Erythroblast (primary cell): ENCODE measurements around the gene SNTN.
"Not testable (repeated sequence)": the region's sequence is repeated elsewhere in the genome, so short reads cannot be mapped to it uniquely, and the experiment has no call there.

Experiments used
- DNase-seq, 2 experiments: peaks; one replicate each; lab custom pipeline; 2025; lab: John Stamatoyannopoulos, UW
- GATA1 ChIP-seq: IDR thresholded peaks from 2 replicates; pipeline ENCODE4 v1.6.1; 2011; ENCODE audit warnings: low read depth, mild to moderate bottlenecking, control low read depth, low read length, moderate library complexity
- POLR2A ChIP-seq: IDR thresholded peaks from 2 replicates; pipeline ENCODE4 v1.6.1; 2011; ENCODE audit warnings: mild to moderate bottlenecking, low read length

SNTN gene

DNA sequence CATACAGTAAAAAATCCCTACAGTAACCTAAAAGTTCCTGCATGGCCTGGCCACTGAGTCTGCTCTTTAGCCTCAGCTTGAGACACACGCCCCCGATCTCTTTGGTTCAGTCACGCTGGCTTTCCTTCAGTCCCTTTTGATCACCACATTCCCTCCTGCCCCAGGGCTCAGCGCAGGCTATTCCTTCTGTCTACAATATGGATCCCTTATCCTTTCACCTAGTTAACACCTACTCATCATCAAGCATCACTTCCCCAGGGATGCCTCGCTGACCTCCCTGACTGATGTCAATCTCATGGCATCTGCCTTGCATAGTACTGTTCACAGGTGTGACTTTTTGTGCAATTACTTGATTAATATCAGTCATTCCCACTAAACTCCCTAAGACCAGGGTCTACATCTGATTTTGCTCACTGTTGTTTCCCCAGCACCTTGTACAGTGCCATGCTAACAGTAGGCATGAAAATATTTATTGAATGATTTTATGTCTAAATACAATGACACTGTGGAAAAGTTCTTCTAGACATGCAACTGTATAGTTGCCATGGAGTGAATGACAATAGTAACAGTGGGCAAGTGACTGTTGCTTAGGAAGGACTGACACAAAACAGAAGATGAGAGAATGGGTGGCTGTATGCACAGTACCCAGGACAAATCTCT is at the start of gene SNTN:
SNTN (plus strand) TSS at position 610 of the 660 bp plus-strand sequence; CDS start at position 623, 13 bp downstream.
- no peak for DNase-seq
- TF ChIP-seq POLR2A, result no peak
- TF ChIP-seq GATA1, result no peak

DNA sequence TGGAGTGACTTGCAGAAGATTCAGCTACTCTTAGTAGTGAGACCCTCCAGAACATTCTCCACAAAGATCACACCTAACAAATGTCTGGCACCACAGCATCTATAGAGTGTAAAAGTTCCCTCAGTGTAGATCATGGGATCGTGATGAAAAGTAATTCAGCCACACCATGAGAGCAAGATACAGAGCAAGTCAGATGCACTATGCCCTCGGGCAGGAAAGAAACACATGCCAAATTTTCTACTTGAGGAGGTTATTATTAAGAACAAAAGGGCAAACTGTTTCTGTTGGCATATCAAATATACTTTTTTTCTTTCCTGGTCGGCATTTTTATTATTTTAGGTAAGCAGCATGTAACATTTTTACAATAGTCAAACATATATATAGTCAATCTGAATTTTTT is 44.8 kb upstream of the SNTN start:
- DNase-seq, result no peak
- TF ChIP-seq GATA1 (no peak), POLR2A (no peak)

DNA sequence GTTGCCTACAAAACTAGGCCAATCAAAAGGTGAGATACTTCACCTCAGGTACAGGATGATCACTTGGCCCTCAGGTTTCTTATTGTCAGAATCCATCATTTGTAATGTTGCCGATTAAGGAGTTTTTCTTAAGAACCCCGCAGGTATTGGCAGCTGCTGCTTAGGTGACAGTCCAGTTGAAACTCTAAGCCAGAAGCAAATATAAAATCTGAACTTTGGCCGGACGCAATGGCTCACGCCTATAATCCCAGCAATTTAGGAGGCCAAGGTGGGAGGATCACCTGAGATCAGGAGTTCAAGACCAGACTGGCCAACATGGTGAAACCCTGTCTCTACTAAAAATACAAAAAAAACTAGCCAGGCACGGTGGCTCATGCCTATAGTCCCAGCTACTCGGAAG is 43.1 kb upstream of the SNTN start:
- no peak for DNase-seq
- TF ChIP-seq POLR2A, result no peak
- no peak for TF ChIP-seq GATA1

DNA sequence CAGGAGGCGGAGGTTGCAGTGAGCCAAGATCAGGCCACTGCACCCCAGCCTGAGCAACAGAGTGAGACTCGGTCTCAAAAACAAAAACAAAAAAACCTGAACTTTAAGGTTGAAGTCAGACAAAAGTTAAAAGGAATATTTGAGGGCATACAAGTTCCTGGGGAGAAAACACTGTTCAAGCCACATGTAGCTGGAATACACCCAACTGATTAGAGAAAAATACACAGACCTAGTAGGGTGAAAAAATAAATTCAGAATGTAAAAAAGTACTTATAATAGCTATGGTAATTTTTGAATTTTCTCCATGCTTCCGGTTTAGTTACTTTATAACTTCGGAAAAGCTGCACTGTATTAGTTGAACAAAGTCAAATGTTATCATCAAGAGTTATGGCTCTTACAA is 42.6 kb upstream of the SNTN start:
- no peak for DNase-seq
- no peak for TF ChIP-seq POLR2A
- TF ChIP-seq GATA1, result no peak

DNA sequence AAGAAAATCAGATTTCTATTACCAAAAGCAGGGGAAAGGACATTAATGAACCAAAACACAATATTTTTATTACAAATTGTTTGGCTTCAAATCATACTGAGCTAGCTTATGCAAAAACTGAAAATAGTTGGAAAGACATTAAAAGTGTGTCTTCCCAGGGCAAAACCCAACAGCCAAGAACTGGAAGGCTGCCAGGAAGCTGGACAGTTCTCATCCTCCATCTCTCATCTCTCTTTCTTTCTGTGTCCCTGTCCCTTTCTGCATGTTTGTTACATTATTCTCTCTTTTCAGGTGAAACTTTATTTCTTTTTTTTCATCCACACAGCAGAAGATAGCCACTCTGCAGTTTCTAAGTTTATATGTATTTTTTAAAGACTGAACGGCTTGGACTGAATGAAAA is 41.1 kb upstream of the SNTN start:
- TF ChIP-seq GATA1, result no peak
- no peak for TF ChIP-seq POLR2A

DNA sequence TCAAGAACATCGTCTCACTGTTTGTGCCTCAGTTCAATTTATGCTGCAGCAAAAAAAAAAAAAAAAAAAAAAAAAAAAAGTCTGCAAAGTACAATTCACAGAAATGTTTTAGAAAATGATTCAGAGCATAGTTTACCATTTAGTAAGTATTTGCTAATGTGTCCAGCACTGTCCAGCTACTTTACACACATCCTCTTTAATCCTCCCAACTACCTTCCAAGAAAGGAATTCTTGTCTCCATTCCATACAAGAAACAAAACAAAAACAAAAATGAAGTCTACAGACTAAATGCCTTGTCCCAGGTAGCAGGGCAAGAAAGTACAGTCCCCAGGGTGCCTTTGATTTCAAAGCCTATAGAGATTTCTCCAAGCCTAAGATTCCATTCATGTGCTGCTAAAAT is 38.9 kb upstream of the SNTN start:
- no peak for TF ChIP-seq POLR2A
- TF ChIP-seq GATA1, result no peak
- no peak for DNase-seq

More for the DNA sequence above, 41.1 kb upstream of the SNTN start:
- no peak for DNase-seq

DNA sequence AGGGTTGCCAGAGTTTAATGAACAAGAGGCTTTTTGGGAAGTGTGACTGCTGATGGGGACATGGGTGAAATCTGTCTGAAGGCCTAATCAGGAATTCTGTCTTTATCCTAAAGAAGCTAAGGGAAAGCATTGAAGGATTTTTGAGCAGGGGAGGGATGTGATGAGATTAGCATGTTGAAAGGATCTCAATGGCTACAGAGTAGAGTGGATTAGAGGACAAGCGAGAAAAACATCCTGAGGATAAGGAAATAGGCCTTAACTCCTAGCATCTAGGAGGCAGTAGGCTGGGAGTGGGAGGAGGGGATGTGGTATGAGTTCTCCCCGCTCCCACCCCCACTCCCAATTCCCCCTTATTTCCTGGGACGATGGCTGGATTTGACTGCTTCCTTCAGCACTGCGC is 35.1 kb upstream of the SNTN start:
- TF ChIP-seq GATA1 (no peak), POLR2A (no peak)
- DNase-seq, result no peak

DNA sequence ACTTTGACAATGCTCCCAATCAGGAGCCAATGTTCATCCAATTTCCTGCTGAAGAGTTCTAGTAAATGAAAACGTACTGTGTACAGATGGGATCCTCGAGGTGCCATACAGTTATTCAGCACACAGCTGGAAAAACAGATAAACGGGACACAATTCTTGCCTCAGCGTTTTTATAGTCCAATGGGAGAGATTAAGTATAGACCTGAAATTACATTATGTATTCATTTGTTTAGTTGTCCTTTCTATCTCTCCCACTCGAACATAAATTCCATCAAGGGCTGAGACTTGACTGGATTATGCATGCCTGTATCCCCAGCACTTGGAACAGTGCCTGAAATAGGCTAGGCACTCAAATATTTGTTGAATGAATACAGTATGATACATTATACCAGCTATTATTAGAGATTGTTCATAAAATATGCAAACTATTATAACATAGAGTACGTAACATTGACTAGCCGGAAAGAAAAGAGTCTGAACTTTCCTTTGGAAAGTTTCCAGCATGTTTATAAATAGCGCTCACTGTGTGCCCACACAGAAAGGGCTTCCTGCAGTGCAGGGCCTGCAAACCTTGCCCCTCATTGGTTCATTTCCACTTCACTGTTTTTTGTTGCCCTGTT is 27.4 kb upstream of the SNTN start:
- TF ChIP-seq POLR2A (no peak), GATA1 (no peak)
- DNase-seq, result no peak

DNA sequence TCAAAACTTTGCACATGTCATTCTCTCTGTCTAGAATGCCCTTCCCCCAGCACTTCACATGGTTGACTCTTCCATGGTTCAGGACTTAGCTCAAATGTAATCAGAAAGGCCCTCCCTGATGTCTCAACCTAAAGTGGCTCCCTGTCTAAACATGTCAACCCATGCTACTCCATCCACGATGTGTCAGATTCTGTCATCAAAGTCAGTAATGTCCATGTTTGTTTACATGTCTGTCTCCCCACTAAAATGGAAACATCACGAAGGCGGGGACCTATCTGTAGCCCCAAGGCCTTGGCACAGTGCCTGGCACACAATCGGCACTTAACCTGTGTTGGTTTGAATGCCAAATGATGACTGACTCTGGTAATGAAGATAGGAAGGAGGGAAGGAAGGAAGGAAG is 20.8 kb upstream of the SNTN start:
- TF ChIP-seq POLR2A (no peak), GATA1 (no peak)
- DNase-seq, result no peak

DNA sequence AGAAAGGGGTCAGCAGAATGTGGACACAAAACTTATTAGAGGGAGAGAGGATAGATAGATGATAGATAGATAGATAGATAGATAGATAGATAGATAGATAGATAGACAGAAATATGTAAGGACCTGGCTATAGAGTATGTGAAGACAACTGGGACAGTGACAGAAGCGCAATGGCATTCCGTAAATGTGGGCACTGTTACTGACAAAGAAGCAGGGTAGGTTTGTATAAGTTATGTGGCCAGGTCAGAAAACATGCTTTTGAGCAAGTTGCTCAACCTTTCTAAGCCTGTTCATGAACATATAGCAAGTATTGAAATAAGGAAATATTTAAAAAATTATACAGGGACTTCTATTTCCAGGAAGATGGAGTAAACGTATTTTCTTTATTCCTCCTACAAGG is 17.3 kb upstream of the SNTN start:
- no peak for DNase-seq
- TF ChIP-seq GATA1 (no peak), POLR2A (no peak)

DNA sequence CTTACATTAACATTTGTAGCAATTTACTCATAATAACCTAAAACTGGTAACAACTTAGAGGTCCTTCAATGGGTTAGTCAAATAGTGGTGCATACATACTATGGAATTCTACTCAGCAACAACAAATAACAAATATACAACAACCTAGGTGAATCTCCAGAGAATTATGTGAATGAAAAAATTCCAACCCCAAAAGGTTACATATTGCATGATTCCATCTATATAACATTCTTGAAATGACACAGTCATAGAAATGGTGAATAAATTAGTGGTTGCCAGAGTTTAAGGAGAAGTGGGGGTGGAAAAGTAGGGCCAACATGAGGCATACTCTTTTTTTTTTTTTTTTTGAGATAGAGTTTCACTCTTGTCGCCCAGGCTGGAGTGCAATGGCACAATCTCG is 12.7 kb upstream of the SNTN start:
- no peak for DNase-seq
- TF ChIP-seq GATA1, result no peak
- no peak for TF ChIP-seq POLR2A

DNA sequence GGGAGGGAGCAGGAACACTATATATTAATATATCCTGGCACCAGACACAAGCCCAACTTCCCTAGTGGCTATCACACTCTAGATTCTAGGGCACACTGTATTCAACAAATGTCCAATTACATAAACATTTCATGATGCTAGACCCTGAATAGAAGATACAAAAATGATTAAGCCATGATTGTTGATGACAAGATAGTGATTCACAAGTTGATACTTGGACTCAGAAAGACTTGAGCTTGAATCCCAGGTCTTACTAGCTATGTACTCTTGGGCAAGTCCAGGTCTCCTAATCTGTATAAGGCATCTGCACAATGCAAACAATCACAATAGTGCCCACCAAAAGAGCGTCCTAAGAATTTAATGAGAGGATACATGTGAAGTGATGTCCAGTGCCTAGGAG is 10.0 kb upstream of the SNTN start:
- TF ChIP-seq GATA1 (no peak), POLR2A (no peak)
- DNase-seq, result no peak

DNA sequence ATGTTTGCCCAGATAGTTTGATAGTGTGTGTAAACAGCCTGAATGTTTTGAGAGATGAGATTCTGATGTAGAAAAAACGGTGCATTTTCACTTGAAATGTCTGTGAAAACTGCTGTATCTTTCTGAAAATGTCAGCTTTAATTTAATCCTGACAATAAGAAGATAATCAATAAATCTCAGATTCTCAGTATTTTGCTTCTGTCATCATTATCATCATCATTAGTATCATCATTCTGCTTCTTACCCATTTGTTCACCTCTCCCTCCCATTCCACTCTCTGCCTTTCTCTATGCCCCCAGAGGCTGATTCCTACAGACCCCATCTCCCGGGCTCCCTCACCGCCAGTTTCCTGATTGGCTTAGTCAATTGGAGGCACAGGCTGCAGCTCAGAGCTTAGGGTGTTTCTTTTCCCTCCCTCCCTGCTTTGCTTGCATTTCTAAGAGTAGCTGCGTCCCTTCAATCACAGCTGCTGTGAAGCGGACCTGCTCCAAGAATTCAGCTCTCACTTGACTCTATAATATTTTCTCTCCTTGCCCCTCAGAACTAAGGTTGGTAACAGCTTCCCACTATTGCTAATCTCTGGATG is 8.2 kb upstream of the SNTN start:
- no peak for DNase-seq
- TF ChIP-seq GATA1, result no peak

DNA sequence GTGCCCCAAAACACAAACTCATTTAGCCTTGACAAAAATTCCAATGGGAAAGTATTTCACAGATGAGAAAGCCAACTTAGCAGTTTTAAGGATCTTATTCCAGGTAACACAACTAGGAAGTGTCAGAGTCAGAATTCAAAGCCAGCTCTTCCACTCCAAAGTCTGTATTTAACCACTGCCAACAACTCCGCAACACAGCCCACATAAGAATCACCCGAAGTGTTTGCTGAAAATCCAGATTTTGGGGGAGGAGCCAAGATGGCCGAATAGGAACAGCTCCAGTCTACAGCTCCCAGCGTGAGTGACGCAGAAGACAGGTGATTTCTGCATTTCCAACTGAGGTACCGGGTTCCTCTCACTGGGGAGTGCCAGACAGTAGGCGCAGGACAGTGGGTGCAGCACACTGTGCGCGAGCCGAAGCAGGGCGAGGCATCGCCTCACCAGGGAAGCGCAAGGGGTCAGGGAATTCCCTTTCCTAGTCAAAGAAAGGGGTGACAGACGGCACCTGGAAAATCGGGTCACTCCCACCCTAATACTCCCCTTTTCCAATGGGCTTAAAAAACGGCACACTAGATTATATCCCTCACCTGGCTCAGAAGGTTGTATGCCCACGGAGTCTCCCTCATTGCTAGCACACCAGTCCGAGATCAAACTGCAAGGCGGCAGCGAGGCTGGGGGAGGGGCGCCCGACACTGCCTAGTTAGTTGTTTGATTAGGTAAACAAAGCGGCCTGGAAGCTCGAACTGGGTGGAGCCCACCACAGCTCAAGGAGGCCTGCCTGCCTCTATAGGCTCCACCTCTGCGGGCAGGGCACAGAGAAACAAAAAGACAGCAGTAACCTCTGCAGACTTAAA is 7.3 kb upstream of the SNTN start:
- DNase-seq, result not testable (repeated sequence)

DNA sequence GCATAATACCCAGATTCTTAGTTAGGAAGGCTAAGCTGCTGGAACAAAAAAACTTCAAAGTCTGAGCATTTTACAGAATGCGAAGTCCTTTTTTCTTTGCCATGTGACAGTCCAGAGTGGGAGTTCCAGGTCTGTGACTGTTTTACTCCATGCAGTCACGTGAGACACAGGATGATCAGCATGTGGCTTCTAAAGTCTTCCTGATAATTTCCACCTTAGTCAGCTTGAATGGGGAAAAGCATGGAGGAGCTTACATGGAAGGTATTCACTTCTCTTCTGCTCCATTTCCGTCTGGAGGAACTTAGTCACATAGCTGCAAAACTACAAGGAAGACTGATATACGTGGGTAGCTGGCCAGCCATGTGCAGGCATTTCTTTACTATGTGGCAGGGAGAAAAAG is 1.7 kb downstream of the SNTN start:
- no peak for TF ChIP-seq GATA1
- no peak for TF ChIP-seq POLR2A
- no peak for DNase-seq
